Ureter (tissue), 1 donor: ENCODE data around the gene OR1F1. TPM values are rescaled to one million over a fixed set of nuclear protein-coding genes. Genes with fewer than 3 reads are reported as not detected.
"Not testable (repeated sequence)": the region's sequence is repeated elsewhere in the genome, so short reads cannot be mapped to it uniquely, and the experiment has no call there.

Experiments used
- DNase-seq: peaks from one replicate; pipeline ENCODE4 v3.0.0-alpha.2; 2020; ENCODE audit warnings: low spot score
- total RNA-seq: library from RNA; stranded (reverse); gene quantifications from one replicate; pipeline ENCODE4 v1.2.4, GENCODE V29; 2023
- donor health status: DM: yes; HTN: yes; CAD: no.

The OR1F1 gene
- total RNA-seq, 1 donor from 2014 or later, result not detected

GRCh38 chr16:3198334-3199072, 10.5 kb downstream of the OR1F1 start:
- no peak for DNase-seq

- no peak for DNase-seq
Measured at GRCh38 chr16:3202903-3203539, 15.0 kb downstream of the OR1F1 start.

DNA sequence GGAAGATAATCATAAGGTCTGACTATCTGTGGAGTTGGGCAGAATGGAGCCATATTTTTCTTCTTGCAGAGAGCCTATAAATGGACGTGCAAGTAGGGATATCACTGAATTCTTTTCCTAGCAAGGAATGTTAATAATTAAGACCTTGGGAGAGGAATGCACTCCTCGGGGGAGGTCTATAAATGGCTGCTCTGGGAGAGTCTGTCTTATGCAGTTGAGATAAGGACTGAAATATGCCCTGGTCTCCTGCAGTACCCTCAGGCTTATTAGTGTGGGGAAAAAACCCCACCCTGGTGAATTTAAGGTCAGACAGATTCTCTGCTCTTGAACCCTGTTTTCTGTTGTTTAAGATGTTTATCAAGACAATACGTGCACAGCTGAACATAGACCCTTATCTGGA, 17.9 kb downstream of the OR1F1 start:
- DNase-seq, result not testable (repeated sequence)

- no peak for DNase-seq
Measured at GRCh38 chr16:3207086-3207953, 19.3 kb downstream of the OR1F1 start.

GRCh38 chr16:3212006-3212405, 24.0 kb downstream of the OR1F1 start:
- no peak for DNase-seq

- DNase-seq, result no peak
Measured at GRCh38 chr16:3212567-3212966, 24.6 kb downstream of the OR1F1 start.

GRCh38 chr16:3214904-3215600, 27.0 kb downstream of the OR1F1 start:
- no peak for DNase-seq

DNA sequence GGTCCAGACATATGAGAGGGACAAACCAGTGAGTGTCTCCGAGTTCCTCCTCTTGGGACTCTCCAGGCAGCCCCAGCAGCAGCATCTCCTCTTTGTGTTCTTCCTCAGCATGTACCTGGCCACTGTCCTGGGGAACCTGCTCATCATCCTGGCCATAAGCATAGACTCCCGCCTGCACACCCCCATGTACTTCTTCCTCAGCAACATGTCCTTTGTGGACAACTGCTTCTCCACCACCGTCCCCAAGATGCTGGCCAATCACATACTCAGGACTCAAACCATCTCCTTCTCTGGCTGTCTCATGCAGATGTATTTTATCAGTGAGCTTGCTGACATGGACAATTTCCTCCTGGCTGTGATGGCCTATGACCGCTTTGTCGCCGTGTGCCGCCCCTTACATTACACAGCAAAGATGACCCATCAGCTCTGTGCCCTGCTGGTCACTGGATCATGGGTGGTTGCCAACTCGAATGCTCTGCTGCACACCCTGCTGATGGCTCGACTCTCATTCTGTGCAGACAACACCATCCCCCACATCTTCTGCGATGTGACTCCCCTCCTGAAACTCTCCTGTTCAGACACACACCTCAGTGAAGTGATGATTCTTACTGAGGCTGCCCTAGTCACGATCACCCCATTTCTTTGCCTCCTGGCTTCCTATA, 27.7 kb downstream of the OR1F1 start:
- no peak for DNase-seq

DNA sequence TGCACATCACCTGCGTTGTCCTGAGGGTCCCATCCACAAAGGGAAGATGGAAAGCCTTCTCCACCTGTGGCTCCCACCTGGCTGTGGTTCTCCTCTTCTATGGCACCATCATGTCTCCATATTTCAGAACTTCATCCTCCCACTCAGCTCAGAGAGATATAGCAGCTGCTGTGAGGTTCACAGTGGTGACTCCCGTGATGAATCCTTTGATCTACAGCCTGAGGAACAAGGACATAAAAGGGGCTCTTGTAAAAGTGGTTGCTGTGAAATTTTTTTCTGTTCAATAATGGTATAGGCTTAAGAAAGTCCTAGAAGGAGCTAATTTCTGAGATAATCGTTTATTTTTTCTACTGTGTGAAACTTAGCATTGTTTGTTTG, 28.2 kb downstream of the OR1F1 start:
- DNase-seq, result no peak

DNA sequence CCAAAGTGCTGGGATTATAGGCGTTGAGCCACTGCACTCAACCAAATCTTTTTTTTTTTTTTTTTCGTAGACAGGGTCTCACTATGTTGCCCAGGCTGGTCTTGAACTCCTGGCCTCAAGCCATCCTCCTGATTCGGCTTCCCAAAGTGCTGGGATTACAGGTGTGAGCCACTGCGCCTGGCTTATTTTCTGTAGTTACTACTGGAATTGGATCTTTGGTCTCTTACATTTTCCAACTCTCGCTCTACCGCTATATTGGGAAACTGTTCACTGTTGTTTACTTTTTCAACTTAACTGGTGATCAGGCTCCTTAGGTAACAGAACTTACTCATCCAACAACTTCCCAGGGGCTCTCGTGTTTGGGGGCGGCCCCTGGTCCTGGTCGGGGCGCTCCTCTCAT, 32.8 kb downstream of the OR1F1 start:
- DNase-seq, result no peak

- no peak for DNase-seq
Measured at GRCh38 chr16:3223913-3224515, 36.0 kb downstream of the OR1F1 start.

GRCh38 chr16:3234543-3234856, 46.5 kb downstream of the OR1F1 start:
- DNase-seq, result no peak

GRCh38 chr16:3234857-3235561, 47.0 kb downstream of the OR1F1 start, which contains the start of gene ZNF200:
Gene ZNF200, minus strand, starts transcription at chr16:3235158. Its CDS starts 1,403 bp downstream, at chr16:3233755.
- peak; percentile 96 for DNase-seq

- peak; percentile 50 for DNase-seq
Measured at GRCh38 chr16:3235856-3236669, 48.1 kb downstream of the OR1F1 start.

DNA sequence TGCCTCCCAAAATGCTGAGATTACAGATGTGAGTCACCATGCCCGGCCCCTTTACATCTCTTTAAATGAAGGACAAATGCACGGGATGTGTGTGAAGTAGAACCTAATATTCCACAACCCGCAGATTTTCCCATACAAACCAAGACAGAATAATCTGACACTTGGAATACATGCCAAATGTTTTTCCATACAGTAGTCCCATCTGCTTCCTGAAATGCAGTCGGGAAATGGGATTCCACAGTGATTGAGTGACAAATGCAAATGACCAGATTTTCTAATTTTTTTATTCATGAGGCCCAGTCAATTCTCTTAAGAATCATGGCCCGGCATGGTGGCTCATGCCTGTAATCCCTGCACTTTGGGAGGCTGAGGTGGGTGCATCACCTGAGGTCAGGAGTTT, 53.8 kb downstream of the OR1F1 start:
- DNase-seq, result no peak

GRCh38 chr16:3242709-3243108, 54.7 kb downstream of the OR1F1 start:
- DNase-seq, result no peak

- DNase-seq, result no peak
Measured at GRCh38 chr16:3243882-3244281, 55.9 kb downstream of the OR1F1 start.

GRCh38 chr16:3246002-3246401, 58.0 kb downstream of the OR1F1 start:
- DNase-seq, result no peak

DNA sequence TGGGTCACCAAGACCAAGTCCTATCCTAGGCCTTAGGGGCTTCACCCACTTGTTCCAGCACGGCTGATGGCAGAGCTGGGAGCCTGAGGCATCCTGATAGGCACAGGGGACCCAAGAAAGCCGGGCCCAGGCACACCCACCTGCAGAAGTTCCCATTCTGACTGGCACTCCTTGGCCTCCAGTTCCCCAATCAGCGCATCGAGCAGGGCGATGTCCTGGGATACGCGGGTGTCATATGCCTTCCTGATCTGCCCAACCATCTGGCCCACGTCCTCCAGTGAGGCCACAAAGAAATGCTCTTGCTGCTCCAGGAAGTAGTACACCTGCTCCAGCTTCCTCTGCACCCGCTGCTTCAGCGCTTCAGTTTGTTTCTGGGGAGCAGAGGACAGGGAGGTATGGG, 58.9 kb downstream of the OR1F1 start:
- peak; percentile 10 for DNase-seq

DNA sequence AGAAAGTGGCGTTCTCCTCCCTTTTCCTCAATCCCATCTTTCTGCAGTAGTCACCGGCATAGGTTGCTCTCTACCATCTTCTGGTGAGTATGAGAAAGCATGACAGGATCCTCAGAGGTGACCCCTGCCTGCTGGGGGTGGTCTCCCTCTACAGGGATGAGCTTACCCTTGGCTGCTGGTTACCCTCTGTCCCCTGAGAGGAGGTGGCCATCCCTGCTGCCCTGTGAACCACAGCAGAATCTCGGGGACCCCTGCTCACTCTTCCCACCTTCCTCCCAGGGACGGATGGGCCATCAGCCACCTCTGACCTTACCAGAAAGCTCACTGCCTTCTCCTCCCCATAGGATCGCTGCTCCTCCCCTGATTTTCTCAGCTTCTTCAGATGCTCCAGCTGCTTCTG, 60.6 kb downstream of the OR1F1 start:
- no peak for DNase-seq
